Measurements from ENCODE around the gene BIRC2. TPM values are rescaled to one million over a fixed set of nuclear protein-coding genes. Genes with fewer than 3 reads are reported as not detected.

The BIRC2 gene
- polyA plus RNA-seq, 1 of the 3 experiments (the other 2 are of a cell fraction) = 20.1 TPM

GRCh38 chr11:102426000-102426399 is 79.0 kb downstream of the BIRC2 start:
- Histone ChIP-seq H3F3A (replicated peaks; ENCODE audit: insufficient read depth) (no peaks in the 10 kb centered on the region), H2AFZ (ENCODE audit: low read depth) (no peak overlapping the region), H3K27me3 (ENCODE audit: insufficient read depth) (no peaks in the 10 kb centered on the region), H3K27ac (ENCODE audit: low read depth in 2 of 2, low read length in 1 of 2) (no peak overlapping the region), H3K9me3 (no peaks in the 10 kb centered on the region), H3K4me2 (no peak overlapping the region), H3K4me3 (ENCODE audit: low read depth in 2 of 2, low read length in 1 of 2) (no peak overlapping the region), H4K20me1 (ENCODE audit: insufficient read depth) (no peaks in the 10 kb centered on the region), H3K36me3 (replicated peaks in 1 of 2; ENCODE audit: control insufficient read depth in 1 of 2, insufficient read depth in 2 of 2, low read length in 1 of 2) (peaks cover 0 to 3% of the 10 kb centered on the region in 2 experiments), H3K79me2 (ENCODE audit: insufficient read depth) (peaks cover 34% of the 10 kb centered on the region), H3K9ac (no peak overlapping the region), H3K4me1 (ENCODE audit: control insufficient read depth in 1 of 2, insufficient read depth in 2 of 2, low read depth in 1 of 2, low read length in 1 of 2) (peaks cover 0 to 6% of the 10 kb centered on the region in 2 experiments; a peak in 1 of 4 replicates), H3K9me2 (no peaks in the 10 kb centered on the region)
- POLR2A ChIA-PET = no interaction called here
- CTCF ChIA-PET = interaction anchor here (1.4 kb wide), 2 partner anchors 35 to 84 kb away, joined by 4 to 6 read pairs; no protein-coding TSS in a partner anchor
- DNase-seq = no peak
- 97% methylated on average over 2 of the region's 2 CpGs for WGBS (ENCODE audit: low lambda C conversion rate)
- TF ChIP-seq USF1 (IDR thresholded peaks at IDR 0.05; ENCODE audit: borderline replicate concordance, low read depth) (no peak), ELF1 (IDR thresholded peaks at IDR 0.05) (no peak), RCOR1 (IDR thresholded peaks at IDR 0.05; ENCODE audit: low read length) (no peak), YY1 (IDR thresholded peaks at IDR 0.05; ENCODE audit: low read depth) (no peak), TCF12 (IDR thresholded peaks at IDR 0.05) (no peak), TEAD4 (IDR thresholded peaks at IDR 0.05; ENCODE audit: borderline replicate concordance, insufficient read depth) (no peak), FOXM1 (IDR thresholded peaks at IDR 0.05; ENCODE audit: low read depth) (no peak), JUND (IDR thresholded peaks at IDR 0.05) (no peak)

- no peak overlapping the region for H3K9ac ChIP-seq
- peaks cover 0 to 6% of the 10 kb centered on the region in 2 experiments; a peak in 1 of 4 replicates for H3K4me1 ChIP-seq (ENCODE audit: control insufficient read depth in 1 of 2, insufficient read depth in 2 of 2, low read depth in 1 of 2, low read length in 1 of 2)
- TF ChIP-seq RXRA (IDR thresholded peaks at IDR 0.05; ENCODE audit: borderline replicate concordance, low read depth) = no peak
- no peak for TF ChIP-seq FOXM1 (IDR thresholded peaks at IDR 0.05; ENCODE audit: low read depth)
- no peak for TF ChIP-seq SMC3 (IDR thresholded peaks at IDR 0.05; ENCODE audit: low read depth, low read length)
- no peak for TF ChIP-seq SIN3A (IDR thresholded peaks at IDR 0.05; ENCODE audit: borderline replicate concordance, low read depth, low read length)
- TF ChIP-seq MXI1 (IDR thresholded peaks at IDR 0.05; ENCODE audit: low read depth, low read length) = no peak
- no peak for TF ChIP-seq EZH2phosphoT487 (IDR thresholded peaks at IDR 0.05; ENCODE audit: borderline replicate concordance, low read depth)
- no peak for TF ChIP-seq GABPA (IDR thresholded peaks at IDR 0.05; ENCODE audit: low read depth)
- TF ChIP-seq TCF12 (IDR thresholded peaks at IDR 0.05) = no peak
- TF ChIP-seq PBX3 (IDR thresholded peaks at IDR 0.05) = no peak
- no peak for TF ChIP-seq JUND (IDR thresholded peaks at IDR 0.05)
- no peak for TF ChIP-seq CTCF (IDR thresholded peaks at IDR 0.05)
- no peak for TF ChIP-seq FOXJ3 (CRISPR knock-in tag; IDR thresholded peaks at IDR 0.05)
- TF ChIP-seq EP300 (IDR thresholded peaks at IDR 0.05; ENCODE audit: borderline replicate concordance in 1 of 2, low read depth in 1 of 2, low read length in 1 of 2) = no peak
- no peak for TF ChIP-seq NFIC (IDR thresholded peaks at IDR 0.05; ENCODE audit: borderline replicate concordance)
- no peak for TF ChIP-seq NRF1 (IDR thresholded peaks at IDR 0.05; ENCODE audit: low read depth, low read length)
- TF ChIP-seq MEF2A (IDR thresholded peaks at IDR 0.05; ENCODE audit: borderline replicate concordance, low read depth) = no peak
- no peak for TF ChIP-seq REST (IDR thresholded peaks at IDR 0.05; ENCODE audit: low read depth, low read length)
- TF ChIP-seq RFX5 (IDR thresholded peaks at IDR 0.05; ENCODE audit: low read length) = no peak
- no peak for TF ChIP-seq RCOR1 (IDR thresholded peaks at IDR 0.05; ENCODE audit: low read length)
- no peak for TF ChIP-seq ELF1 (IDR thresholded peaks at IDR 0.05)
- no peaks in the 10 kb centered on the region for H3K9me2 ChIP-seq
- H3K4me2 ChIP-seq = no peak overlapping the region
- H3F3A ChIP-seq (replicated peaks; ENCODE audit: insufficient read depth) = no peaks in the 10 kb centered on the region
- CTCF ChIA-PET = interaction anchor here (1.4 kb wide), 2 partner anchors 36 to 85 kb away, joined by 4 to 6 read pairs; no protein-coding TSS in a partner anchor
- H3K9me3 ChIP-seq = no peaks in the 10 kb centered on the region
- POLR2A ChIA-PET = no interaction called here
- no peak for DNase-seq
- no peaks in the 10 kb centered on the region for H3K27me3 ChIP-seq (ENCODE audit: insufficient read depth)
- no peak overlapping the region for H2AFZ ChIP-seq (ENCODE audit: low read depth)
- H3K27ac ChIP-seq (ENCODE audit: low read depth in 2 of 2, low read length in 1 of 2) = no peak overlapping the region
- H3K36me3 ChIP-seq (replicated peaks in 1 of 2; ENCODE audit: control insufficient read depth in 1 of 2, insufficient read depth in 2 of 2, low read length in 1 of 2) = peaks cover 0 to 4% of the 10 kb centered on the region in 2 experiments
- no peaks in the 10 kb centered on the region for H4K20me1 ChIP-seq (ENCODE audit: insufficient read depth)
- H3K4me3 ChIP-seq (ENCODE audit: low read depth in 2 of 2, low read length in 1 of 2) = no peak overlapping the region
- H3K79me2 ChIP-seq (ENCODE audit: insufficient read depth) = peaks cover 34% of the 10 kb centered on the region
These were observed 79.6 kb downstream of the BIRC2 start for GRCh38 chr11:102426570-102426969.
